ENCODE data around the gene FRMPD4. TPM values are rescaled to one million over a fixed set of nuclear protein-coding genes. Genes with fewer than 3 reads are reported as not detected.

Gene FRMPD4
- total RNA-seq, 4 donors from 2014 or later: not detected

DNA sequence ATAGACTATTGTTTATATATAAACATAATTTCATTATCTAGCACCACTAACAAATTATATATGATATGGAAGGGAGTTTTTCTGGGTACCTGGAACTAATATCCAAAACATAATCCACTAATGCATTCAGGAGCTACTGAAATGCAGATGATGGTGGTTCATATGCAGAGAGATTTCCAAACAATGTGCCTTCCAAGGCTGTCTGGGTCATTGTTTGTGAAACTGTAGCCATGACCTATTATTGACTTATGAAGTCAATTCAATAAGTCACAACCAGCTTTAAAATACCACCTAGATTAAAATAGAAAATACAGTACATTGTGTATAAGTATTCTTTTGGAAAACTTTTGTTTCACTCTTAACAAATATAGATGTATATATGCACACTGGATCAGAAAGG lies 415.9 kb downstream of the FRMPD4 start:
- no peak for TF ChIP-seq POLR2A (IDR thresholded peaks at IDR 0.05)
- TF ChIP-seq, protein P1, sequence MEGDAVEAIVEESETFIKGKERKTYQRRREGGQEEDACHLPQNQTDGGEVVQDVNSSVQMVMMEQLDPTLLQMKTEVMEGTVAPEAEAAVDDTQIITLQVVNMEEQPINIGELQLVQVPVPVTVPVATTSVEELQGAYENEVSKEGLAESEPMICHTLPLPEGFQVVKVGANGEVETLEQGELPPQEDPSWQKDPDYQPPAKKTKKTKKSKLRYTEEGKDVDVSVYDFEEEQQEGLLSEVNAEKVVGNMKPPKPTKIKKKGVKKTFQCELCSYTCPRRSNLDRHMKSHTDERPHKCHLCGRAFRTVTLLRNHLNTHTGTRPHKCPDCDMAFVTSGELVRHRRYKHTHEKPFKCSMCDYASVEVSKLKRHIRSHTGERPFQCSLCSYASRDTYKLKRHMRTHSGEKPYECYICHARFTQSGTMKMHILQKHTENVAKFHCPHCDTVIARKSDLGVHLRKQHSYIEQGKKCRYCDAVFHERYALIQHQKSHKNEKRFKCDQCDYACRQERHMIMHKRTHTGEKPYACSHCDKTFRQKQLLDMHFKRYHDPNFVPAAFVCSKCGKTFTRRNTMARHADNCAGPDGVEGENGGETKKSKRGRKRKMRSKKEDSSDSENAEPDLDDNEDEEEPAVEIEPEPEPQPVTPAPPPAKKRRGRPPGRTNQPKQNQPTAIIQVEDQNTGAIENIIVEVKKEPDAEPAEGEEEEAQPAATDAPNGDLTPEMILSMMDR (IDR thresholded peaks at IDR 0.05): no peak
- no peaks in the 10 kb centered on the region for H3K27me3 ChIP-seq
- intact Hi-C loops (cut with DNase I): no loop called here

DNA sequence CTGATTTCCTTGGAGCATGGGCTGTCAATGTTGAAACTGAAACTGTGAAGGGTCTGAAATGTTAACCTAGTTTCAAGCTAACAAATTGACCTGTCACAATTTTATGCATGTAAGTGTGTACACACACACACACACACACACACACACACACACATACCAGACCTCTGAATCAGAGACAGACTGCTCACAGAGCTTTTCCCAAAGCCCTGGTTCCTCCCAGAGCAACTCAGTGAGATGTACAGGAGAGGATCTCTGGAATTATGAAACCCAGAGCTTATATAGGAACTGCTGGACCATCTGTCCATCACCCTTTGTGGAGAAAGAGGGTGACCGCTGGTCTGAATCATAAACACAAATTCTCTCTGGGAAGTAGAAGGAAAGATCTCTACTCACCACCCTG lies 424.8 kb downstream of the FRMPD4 start:
- Histone ChIP-seq H3K36me3 (no peaks in the 10 kb centered on the region), H3K9me3 (no peaks in the 10 kb centered on the region), H3K27ac (no peak overlapping the region), H3K4me3 (replicated peaks in 1 of 3) (no peak overlapping the region), H3K4me1 (no peaks in the 10 kb centered on the region), H3K27me3 (no peaks in the 10 kb centered on the region)
- no peak for DNase-seq
- intact Hi-C loops (cut with DNase I): no loop called here
- WGBS, 2 donors: 88 to 100% methylated on average over 1 of the region's 1 CpG
- TF ChIP-seq, protein P1 (IDR thresholded peaks at IDR 0.05): no peak
- no peak for TF ChIP-seq POLR2A (IDR thresholded peaks at IDR 0.05)

More for the DNA sequence above, 415.9 kb downstream of the FRMPD4 start:
- no peaks in the 10 kb centered on the region for H3K4me1 ChIP-seq
- no peaks in the 10 kb centered on the region for H3K9me3 ChIP-seq
- no peak for DNase-seq
- no peaks in the 10 kb centered on the region for H3K36me3 ChIP-seq
- H3K4me3 ChIP-seq (replicated peaks in 1 of 3): no peak overlapping the region
- no peak overlapping the region for H3K27ac ChIP-seq

DNA sequence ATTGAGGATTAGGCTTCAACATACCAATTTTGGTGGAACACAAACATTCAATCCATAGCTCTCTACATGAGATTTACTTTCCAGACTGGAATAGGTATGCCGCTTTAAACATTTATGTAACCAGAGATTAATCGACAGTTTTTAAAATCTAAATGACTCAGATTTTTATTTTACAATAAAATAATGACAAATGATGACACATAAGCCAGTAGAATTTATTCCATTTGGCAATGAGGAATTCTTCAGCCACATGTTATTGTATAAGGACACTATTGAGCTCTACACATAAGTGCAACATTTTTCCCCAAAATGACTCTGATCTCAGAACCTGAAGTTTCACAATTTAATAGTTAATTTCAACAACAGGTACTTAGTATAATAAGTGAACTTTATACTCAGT lies 425.9 kb downstream of the FRMPD4 start:
- TF ChIP-seq, protein P1 (IDR thresholded peaks at IDR 0.05): no peak
- TF ChIP-seq POLR2A (IDR thresholded peaks at IDR 0.05): no peak
- H3K36me3 ChIP-seq: no peaks in the 10 kb centered on the region
- H3K27me3 ChIP-seq: no peaks in the 10 kb centered on the region
- intact Hi-C loops (cut with DNase I): no loop called here
- H3K9me3 ChIP-seq: no peaks in the 10 kb centered on the region
- no peak overlapping the region for H3K4me3 ChIP-seq (replicated peaks in 1 of 3)
- no peak for DNase-seq
- no peak overlapping the region for H3K27ac ChIP-seq
- H3K4me1 ChIP-seq: no peaks in the 10 kb centered on the region
- 96 to 98% methylated on average over 2 of the region's 2 CpGs for WGBS, 2 donors

DNA sequence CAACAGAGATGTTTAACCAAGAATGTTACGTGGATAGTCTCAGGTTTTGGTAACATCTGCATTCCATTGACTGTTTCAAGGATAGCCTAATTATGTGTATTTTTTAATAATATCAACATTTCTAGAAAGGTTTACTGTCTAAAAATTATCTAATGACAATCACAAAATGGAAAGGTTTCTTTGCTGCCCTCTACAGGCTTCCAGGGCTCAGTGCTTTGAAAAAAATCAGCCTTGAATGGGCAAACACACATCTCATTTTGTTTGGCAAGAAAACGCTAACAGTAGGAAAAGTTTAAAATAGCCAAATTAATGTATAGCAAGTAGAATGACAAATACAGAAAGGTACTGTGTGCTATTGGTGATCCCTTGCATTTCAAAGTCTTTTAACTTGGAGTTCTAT lies 429.6 kb downstream of the FRMPD4 start:
- 42 to 56% methylated on average over 2 of the region's 2 CpGs for WGBS, 2 donors
- no peak for DNase-seq
- no peaks in the 10 kb centered on the region for H3K9me3 ChIP-seq
- no peaks in the 10 kb centered on the region for H3K4me1 ChIP-seq
- no peaks in the 10 kb centered on the region for H3K27me3 ChIP-seq
- no peak overlapping the region for H3K27ac ChIP-seq
- TF ChIP-seq POLR2A (IDR thresholded peaks at IDR 0.05): no peak
- TF ChIP-seq, protein P1 (IDR thresholded peaks at IDR 0.05): peak in 1 of 6 experiments; percentile 30
- no peaks in the 10 kb centered on the region for H3K36me3 ChIP-seq
- H3K4me3 ChIP-seq (replicated peaks in 1 of 3): no peak overlapping the region
- intact Hi-C loops (cut with DNase I): no loop called here

DNA sequence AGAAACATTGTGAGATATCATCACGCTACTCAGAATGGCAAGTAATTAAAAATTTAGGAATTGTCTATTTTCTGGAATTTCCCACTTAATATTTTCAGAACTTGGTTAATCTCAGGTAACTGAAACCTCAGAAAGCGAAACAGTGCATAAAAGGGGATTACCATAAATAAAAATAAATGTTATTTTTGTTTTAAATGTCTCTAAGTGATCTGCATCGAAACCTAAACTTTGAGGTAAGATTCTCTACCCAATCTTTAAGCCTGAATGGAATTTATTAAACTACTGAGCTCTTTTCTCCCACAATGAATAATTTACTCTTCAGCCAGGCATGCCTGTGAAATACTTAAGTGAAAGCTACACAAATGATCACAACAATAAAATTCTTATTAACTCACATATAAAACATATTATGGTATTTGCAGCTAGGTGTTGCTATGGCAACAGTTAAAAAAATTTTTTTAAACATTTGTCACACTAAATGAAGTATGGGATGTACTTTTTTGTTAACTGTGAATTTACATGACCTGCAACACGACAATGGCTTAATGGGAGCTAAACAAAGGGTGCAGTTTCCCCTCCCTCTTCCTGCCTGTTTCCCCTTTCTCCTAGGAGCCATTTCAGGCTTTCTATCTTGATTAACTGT lies 432.7 kb downstream of the FRMPD4 start:
- WGBS, 2 donors: 77 to 84% methylated on average over 4 of the region's 4 CpGs
- no peak for DNase-seq
- Histone ChIP-seq H3K4me1 (no peaks in the 10 kb centered on the region), H3K4me3 (replicated peaks in 1 of 3) (no peak overlapping the region), H3K9me3 (no peaks in the 10 kb centered on the region), H3K27ac (no peak overlapping the region), H3K36me3 (no peaks in the 10 kb centered on the region), H3K27me3 (no peaks in the 10 kb centered on the region)
- no peak for TF ChIP-seq POLR2A (IDR thresholded peaks at IDR 0.05)
- TF ChIP-seq, protein P1 (IDR thresholded peaks at IDR 0.05): no peak
- intact Hi-C loops (cut with DNase I): no loop called here
